EL (cell line): ENCODE measurements around the gene ZNF396.

Source experiments
- DNase-seq: peaks from one replicate; pipeline ENCODE4 v3.0.0-alpha.2; 2016

Gene ZNF396

GRCh38 chr18:35334212-35334611 is 42.9 kb downstream of the ZNF396 start:
- no peak for DNase-seq

DNA sequence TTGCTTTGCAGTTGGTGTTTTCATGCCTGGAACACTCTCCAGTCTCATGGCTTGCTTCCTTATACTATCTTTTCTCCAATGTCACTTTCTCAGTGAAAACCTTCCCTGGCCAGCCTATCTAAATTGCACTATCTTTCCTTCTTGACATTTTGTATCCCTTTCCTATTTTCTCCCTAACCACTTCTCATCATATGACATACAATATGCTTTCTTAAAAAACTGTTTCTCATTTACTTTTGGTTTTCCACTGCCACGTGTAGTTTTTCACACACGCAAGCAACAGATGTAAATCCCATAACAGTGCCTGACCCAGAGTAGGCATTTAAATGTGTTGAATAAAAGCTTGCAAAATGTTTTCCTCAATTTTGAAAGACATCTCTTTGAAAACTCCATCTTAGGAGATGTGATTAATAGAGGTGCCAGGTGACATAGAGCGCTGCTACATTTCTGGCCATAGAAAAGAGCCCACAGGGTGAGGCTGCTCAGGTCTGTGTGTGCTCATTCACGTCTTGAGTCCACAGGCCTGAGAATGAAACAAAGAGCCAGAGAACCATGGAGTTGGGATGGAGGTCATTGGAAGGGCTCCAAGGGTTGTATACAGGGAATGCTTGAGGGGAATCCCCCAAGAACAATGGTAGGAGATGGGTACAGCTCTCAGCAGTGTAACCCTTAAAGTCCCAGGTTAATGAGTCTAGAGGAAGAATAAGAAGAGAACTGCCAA is 45.6 kb downstream of the ZNF396 start:
- no peak for DNase-seq

DNA sequence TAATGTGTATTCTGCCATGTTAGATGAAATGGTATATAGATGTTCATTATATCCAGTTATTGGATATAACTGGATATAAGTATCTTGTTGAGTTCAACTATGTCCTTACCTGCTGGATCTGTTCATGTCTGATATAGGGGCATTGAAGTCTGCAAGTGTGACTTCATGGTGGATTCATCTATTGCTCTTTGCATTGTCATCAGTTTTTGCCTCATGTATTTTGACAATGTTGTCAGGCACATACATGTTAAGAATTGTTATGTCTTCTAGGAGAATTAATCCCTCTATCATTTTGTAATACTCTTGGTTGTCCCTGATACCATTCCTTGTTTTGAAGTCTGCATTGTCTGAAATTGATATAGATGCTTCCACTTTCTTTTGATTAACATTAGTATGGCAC is 48.3 kb downstream of the ZNF396 start:
- DNase-seq: no peak

DNA sequence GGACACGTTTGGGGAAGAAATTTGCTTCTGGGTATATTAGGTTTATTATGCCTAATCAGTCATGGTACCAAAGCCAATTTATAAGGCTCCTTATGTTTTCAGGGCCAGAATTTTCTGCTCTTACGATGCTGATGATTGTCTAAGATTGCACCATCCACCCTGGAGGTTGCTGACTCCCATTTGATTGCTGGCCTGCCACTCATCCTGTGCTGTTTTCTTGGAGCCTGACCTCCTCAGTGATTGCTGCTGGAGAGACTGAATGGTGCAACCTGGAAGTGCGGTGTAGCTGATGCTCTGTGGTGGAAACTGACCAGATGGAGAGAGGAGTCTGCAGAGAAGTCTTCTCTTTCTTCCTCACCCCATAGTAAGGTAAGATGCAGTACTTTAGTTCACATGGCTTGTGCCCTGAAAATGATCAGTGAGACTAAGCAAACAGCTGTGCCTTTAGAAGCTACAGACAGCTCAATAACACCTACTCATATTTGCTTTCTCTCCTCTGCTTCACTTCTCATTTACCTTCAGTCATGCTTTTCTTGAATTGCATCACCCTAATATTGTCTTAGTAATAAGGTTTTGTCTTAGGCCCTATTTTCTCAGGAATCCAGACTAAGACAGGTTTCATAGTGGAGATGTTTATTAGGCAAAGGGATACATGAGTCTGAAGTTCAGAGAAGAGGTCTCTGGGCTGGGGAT is 50.3 kb downstream of the ZNF396 start:
- no peak for DNase-seq

- peak; percentile 51 for DNase-seq
These were observed 52.0 kb downstream of the ZNF396 start for GRCh38 chr18:35324926-35325655.

GRCh38 chr18:35322486-35323458 is 54.4 kb downstream of the ZNF396 start:
- no peak for DNase-seq
